ENCODE results near the gene CHST4.
A peak's percentile ranks its signal among the peaks of the same experiment; 100 is the strongest.

GRCh38 chr16:71484006-71484893 lies 42.0 kb upstream of the CHST4 start:
- TF ChIP-seq, protein P1, sequence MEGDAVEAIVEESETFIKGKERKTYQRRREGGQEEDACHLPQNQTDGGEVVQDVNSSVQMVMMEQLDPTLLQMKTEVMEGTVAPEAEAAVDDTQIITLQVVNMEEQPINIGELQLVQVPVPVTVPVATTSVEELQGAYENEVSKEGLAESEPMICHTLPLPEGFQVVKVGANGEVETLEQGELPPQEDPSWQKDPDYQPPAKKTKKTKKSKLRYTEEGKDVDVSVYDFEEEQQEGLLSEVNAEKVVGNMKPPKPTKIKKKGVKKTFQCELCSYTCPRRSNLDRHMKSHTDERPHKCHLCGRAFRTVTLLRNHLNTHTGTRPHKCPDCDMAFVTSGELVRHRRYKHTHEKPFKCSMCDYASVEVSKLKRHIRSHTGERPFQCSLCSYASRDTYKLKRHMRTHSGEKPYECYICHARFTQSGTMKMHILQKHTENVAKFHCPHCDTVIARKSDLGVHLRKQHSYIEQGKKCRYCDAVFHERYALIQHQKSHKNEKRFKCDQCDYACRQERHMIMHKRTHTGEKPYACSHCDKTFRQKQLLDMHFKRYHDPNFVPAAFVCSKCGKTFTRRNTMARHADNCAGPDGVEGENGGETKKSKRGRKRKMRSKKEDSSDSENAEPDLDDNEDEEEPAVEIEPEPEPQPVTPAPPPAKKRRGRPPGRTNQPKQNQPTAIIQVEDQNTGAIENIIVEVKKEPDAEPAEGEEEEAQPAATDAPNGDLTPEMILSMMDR (IDR thresholded peaks at IDR 0.05) = no peak
- peak in 2 of 4 donors; percentile 68 to 71 for TF ChIP-seq POLR2A (IDR thresholded peaks at IDR 0.05)
